GM19455 (cell line): ENCODE results near the gene TRAPPC1.

ENCODE experiments used
- ATAC-seq: cut with Tn5 transposase; IDR thresholded peaks from one replicate; pipeline ENCODE4 v1.9.1; 2021; ENCODE audit not compliant: unreplicated experiment

TRAPPC1 gene

GRCh38 chr17:7943291-7943690, 11.5 kb upstream of the TRAPPC1 start:
- no peak for ATAC-seq

- no peak for ATAC-seq
These were observed 9.0 kb upstream of the TRAPPC1 start for GRCh38 chr17:7940743-7941142.

DNA sequence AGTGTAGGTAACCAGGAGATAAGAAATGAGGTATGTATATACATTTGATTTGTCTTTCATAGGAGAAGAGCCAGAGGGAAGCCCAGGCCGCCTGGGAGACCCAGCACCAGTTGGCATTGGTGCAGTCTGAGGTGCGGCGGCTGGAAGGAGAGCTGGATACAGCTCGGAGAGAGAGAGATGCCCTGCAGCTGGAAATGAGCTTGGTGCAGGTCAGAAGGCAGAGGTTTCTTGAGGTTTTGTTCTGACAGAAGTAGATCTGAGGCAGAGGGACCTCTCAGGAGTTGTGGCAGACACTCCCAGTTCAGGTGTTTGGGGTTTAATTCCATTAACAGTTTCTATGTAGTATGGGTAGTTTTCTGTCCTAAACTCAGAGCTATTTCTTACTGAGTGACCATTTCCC, 8.3 kb upstream of the TRAPPC1 start:
- no peak for ATAC-seq

DNA sequence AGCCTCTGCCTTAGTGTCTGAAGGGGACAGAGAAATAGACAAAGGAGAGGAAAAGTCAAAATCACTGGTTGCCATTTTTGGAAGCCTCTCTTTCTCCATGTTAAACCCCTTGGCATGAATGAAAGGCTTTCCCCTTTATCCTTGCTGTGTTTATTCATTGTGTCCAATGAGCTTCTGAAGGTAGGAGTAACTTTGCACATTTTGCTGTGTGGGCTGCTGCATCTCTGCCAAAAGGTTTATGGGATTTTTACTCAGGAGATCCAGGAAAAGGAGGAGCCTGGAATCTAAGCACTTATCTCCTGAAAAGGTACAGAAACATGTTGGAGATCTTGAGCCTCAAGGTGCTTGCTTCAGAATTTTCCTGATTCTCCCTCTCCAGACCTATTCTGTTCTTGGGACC, 4.1 kb upstream of the TRAPPC1 start:
- no peak for ATAC-seq

- no peak for ATAC-seq
These were observed 1.2 kb upstream of the TRAPPC1 start for GRCh38 chr17:7932949-7933348.

DNA sequence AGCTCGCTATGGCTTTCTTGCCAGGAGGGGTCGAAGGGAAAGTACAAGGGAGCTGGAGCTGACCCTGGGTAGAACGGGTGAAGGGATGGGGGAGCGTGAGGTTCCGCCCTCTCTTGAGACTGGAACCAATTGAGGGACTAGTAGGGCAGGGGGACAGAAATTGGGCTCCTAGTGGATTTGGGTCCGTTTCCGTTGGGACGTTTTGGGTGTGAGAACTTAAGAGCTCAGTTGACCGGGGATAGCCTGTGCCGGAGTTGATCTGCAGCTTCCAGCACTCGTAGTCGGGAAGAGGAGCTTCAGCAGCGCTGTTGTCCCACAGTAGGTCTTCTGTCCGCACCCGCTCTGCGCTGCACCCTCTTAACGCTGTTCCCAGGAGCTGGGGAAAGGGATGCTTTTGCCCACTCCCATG, 741 bp upstream of the TRAPPC1 start:
- peak; percentile 7 for ATAC-seq

DNA sequence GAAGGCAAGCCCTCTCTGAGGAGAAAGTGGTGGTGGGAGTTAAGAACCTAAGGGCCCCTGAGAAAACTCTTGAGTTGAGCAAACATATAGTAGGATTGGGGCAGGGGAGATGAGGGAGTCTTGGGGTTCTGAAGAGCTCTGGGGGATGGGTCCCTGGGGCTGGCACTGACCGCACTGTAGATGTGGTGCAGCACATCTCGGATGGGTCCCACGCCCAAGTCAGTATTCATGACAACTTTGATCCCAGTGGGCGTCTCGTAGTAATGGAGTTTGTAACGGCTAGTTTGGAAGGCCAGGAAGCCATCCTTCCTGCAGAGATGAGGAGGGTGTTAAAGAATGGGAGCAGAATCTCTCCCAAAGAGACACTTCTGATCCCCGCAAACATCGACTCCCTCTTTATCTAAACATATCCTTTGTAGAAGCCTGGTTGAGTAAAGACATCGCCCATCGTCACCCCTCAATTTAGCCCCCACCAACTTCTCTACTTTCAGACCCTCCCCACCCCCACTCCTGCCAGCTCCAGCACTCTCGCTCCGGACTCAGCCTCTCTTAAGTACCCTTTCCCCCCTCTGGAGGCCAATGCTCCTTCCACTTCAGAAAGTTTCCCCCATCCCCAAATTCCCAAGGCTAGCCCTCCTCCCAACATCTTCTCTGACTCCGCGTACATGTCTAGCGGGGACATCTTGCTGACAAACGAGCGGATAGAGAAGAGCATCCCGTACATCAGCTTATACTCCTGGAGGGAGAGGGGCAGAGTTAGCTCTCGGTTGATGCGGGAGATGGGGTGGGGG, 710 bp downstream of the TRAPPC1 start:
- ATAC-seq: no peak

DNA sequence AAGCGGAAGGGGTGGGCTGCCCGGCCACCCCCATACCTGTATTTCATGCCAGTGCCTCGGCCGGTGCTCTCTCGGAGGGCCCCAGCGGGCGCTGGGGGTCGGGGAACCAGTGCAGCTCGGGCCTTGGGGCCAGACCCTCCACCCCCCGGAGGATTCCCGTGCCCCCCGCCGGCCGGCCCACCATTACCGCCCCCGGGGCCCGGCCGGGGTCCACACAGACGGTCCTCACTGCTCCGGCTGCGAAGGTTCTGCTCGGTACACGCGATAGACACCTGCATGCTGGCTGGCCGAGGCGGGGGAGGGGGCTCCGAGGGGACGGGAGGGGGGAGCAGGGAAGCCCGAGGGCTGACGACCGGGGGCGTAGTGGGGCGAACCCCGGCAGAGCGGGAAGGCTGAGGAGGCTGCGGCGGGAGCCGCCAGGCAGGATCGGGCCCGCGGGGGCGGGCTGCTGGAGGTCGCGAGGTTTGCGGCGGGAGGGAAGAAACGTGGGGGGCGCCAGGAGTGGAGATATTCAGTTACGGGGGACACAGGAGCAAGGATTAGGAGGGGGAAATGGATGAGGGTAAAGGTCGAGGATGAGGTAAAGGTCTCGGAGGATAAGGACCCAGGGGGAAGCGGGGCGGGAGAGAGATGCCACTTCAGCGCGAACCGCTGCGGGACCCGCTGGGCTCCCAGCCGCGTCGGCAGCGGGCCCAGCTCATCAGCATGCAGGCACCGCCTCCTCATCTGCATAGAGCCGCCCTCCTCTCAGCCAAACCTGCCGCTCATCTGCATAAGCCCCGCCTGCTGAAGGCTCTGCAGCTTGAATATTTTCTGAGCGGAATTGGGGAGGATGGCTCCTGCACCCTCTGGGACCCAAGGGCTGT, 2.4 kb downstream of the TRAPPC1 start, which contains the start of gene KCNAB3:
TSS of gene KCNAB3 (minus strand) at position 699 of the 866 bp plus-strand sequence. CDS start at position 278, 421 bp downstream.
- ATAC-seq: no peak

DNA sequence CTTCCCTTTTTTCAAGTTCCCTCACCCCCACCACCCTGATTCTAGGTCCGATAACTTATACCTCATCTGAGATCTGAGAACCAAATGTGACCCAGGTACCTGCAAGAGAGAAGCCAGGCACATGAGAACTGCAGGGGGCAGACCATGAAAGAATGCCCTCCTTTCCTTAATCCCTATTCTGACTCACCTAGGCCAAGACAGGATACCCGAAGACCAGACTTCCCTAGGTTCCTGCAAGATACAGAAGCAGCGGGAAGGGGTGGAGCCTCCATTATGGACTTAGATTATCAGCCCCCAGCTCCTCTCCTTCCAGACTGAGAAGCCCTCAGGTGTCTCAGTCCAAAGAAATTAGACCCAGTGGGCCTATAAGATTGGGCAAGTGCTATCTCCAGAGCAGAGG, 4.2 kb downstream of the TRAPPC1 start:
- no peak for ATAC-seq

GRCh38 chr17:7922845-7923628, 8.7 kb downstream of the TRAPPC1 start:
- ATAC-seq: no peak

GRCh38 chr17:7922269-7922844, 9.4 kb downstream of the TRAPPC1 start:
- no peak for ATAC-seq

DNA sequence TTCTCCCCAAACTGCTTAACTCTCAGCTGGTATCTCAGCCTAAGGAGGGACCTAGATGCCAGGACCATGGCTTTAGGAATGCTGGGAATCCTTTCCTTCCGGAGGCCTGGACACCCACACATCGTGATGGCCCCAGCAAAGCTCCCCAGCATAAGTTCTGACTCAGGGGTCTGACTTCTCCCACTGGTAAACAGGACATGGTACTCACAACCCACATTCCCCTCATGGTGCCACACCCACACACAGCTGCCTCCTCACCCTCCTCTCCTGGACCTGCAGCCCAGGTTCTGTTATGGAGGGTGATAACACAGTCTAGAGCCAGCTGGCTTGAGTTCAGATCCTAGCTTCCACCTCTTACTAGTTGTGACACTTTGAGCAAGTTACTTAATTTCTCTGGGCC, 14.9 kb downstream of the TRAPPC1 start:
- ATAC-seq: no peak

DNA sequence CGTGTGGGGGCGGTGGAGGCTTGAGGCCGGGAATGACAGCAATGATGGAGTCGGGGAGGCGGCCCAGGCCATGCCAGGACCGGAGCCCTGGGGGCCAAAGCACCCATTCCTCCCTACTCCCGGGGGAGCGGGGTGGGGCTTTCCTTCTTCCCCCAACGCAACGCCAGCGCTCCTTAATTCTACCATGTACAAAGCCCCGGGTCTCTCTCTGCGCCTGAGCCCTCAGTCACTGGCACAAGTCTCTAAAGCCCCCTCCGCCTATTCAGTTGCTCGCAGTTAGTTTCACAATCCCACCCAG, 15.4 kb downstream of the TRAPPC1 start:
- ATAC-seq: no peak

GRCh38 chr17:7915611-7916384, 15.9 kb downstream of the TRAPPC1 start, which contains the start of gene RNF227:
Gene RNF227, minus strand, starts transcription at chr17:7916289. Its CDS starts 94 bp downstream, at chr17:7916195.
- peak; percentile 67 for ATAC-seq

DNA sequence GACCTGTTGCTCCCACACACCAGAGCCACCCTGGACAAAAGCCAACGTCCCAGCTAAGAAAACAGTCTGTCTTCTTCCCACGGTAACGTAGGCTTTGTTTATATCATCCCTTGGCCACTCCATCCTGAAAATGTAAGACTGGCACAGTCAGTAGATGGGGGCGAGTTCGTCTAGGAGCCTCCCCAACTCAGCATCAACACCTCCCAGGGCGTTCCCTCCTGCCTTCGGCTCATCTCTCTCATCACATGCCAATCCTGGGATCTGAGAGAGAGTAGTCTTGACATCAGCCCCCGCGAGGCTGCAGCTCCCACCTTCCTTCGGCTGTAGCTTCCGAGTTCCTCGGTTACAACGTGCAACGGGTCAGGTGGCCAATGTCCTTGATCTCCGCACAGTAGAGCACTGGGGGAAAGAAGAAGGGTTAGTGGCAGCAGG, 16.6 kb downstream of the TRAPPC1 start:
- peak; percentile 18 for ATAC-seq

DNA sequence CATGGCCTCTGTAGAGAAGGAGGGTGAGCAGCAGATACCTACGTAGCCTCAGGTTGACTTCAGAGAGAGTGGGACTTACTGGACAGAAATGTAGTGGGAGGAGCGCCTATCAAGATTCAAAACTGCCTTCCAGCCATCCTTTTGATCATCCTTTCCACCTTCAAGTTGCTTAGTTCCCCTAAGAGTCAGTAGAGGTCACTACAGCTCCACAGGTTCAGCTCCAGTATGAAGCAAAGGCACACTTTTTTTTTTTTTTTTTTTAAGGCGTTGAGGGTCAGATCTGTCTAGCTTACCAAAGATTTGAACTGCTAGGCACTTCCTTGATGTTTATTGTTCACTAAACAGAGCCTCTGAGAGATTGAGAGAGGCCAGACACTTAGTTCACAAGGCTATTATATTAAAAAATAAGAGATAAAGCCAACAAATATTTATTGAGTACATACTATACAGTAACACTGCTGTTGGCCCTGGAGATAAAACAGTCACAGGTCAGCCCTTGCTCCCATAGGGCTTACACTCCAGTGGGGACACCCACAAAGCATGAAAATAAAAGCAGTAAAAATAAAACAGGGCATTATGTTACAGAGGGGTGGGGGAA, 18.7 kb downstream of the TRAPPC1 start:
- no peak for ATAC-seq

DNA sequence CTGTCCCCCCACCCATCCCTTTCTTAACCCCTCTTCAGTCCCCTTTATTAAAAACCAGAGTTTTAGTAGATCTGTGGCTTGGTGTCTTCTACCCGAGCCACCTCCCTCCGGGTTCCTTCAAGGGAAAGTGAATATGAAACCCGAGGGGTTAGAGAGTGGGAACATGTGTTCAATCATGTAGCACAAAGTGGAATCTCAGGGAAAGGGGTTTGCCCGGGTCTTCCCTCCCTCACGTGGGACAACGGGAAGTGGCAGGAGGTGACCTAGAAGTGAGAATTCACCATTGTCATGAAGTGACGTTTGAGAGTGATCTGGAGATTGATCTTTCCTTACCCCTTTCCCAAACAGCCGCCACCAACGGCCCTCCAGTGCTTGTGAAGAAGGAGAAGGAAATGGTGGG, 20.6 kb downstream of the TRAPPC1 start:
- no peak for ATAC-seq

- ATAC-seq: no peak
These were observed 21.0 kb downstream of the TRAPPC1 start for GRCh38 chr17:7910711-7911110.

GRCh38 chr17:7910281-7910680, 21.5 kb downstream of the TRAPPC1 start:
- ATAC-seq: no peak

DNA sequence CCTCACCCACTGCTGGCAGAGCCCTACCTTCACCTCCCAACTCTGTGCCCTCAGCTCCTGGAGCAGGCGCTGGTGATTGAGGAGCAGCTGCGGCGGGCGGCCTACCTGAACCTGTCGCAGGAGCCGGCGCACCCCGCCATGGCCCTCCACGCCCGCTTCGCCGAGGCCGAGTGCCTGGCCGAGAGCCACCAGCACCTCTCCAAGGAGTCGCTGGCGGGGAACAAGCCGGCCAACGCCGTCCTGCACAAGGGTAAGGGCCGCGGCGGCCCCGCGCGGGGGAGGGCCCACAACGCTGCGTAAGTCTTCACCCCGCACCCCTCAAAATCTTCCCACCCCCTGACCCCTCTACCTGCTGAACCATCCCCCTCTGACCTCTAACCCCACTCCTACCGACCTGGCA, 22.7 kb downstream of the TRAPPC1 start:
- ATAC-seq: no peak
